Liver (tissue), 3 donors: ENCODE data around the gene HRG.

ENCODE experiments used
- ATF3 ChIP-seq: IDR thresholded peaks from 2 replicates; pipeline ENCODE4 v1.6.1; 2016; ENCODE audit warnings: antibody characterized with exemption
- CTCF ChIP-seq: fragments of 150-350 bp; IDR thresholded peaks from 2 replicates; pipeline ENCODE4 v1.5.1; 2017; ENCODE audit warnings: improper control_type of control experiment, low read depth, low read length; ENCODE audit not compliant: missing input control
- FOXA1 ChIP-seq: IDR thresholded peaks from 2 replicates; pipeline ENCODE4 v1.6.1; 2016; ENCODE audit warnings: antibody characterized with exemption
- GABPA ChIP-seq, 2 donors: IDR thresholded peaks in 1 of 2; conservative IDR thresholded peaks in 1 of 2; 2 replicates each; pipeline ENCODE4 v1.6.1; 2016; ENCODE audit warnings: antibody characterized with exemption in 2 of 2, mild to moderate bottlenecking in 1 of 2, moderate library complexity in 1 of 2
- HNF4A ChIP-seq, 2 donors: conservative IDR thresholded peaks; 2 replicates each; pipeline ENCODE4 v1.6.1; 2016; ENCODE audit warnings: antibody characterized with exemption in 2 of 2, mild to moderate bottlenecking in 2 of 2
- JUND ChIP-seq, 2 donors: IDR thresholded peaks; 2 replicates each; pipeline ENCODE4 v1.6.1; 2016; ENCODE audit warnings: antibody characterized with exemption in 2 of 2
- RAD21 ChIP-seq, 2 donors: IDR thresholded peaks; 2 replicates each; pipeline ENCODE4 v1.6.1; 2016; ENCODE audit warnings: antibody characterized with exemption in 2 of 2, mild to moderate bottlenecking in 2 of 2
- REST ChIP-seq: IDR thresholded peaks from 2 replicates; pipeline ENCODE4 v1.6.1; 2016; ENCODE audit warnings: antibody characterized with exemption, mild to moderate bottlenecking
- RXRA ChIP-seq, 2 donors: IDR thresholded peaks; 2 replicates each; pipeline ENCODE4 v1.6.1; 2017 to 2018; ENCODE audit warnings: antibody characterized with exemption in 2 of 2, mild to moderate bottlenecking in 1 of 2
- SP1 ChIP-seq: IDR thresholded peaks from 2 replicates; pipeline ENCODE4 v1.6.1; 2018; ENCODE audit warnings: antibody characterized with exemption, mild to moderate bottlenecking
- TAF1 ChIP-seq: conservative IDR thresholded peaks from 2 replicates; pipeline ENCODE4 v1.6.1; 2016; ENCODE audit warnings: antibody characterized with exemption, mild to moderate bottlenecking
- YY1 ChIP-seq: IDR thresholded peaks from 2 replicates; pipeline ENCODE4 v1.6.1; 2016; ENCODE audit warnings: antibody characterized with exemption, mild to moderate bottlenecking
- ZBTB33 ChIP-seq: IDR thresholded peaks from 2 replicates; pipeline ENCODE4 v1.6.1; 2016; ENCODE audit warnings: antibody characterized with exemption
- TF ChIP-seq, protein P1 (sequence below): IDR thresholded peaks from 2 replicates; pipeline ENCODE4 v1.6.1; 2016; ENCODE audit warnings: antibody characterized with exemption
- donor health status: healthy.
- donor health status: healthy.

- TF ChIP-seq RAD21 (IDR thresholded peaks at IDR 0.05), result no peak
- no peak for TF ChIP-seq CTCF
- no peak for TF ChIP-seq ZBTB33
- TF ChIP-seq, protein P1, sequence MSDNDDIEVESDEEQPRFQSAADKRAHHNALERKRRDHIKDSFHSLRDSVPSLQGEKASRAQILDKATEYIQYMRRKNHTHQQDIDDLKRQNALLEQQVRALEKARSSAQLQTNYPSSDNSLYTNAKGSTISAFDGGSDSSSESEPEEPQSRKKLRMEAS, result no peak
- TF ChIP-seq REST, result no peak
- TF ChIP-seq TAF1, result no peak
- TF ChIP-seq RXRA (IDR thresholded peaks at IDR 0.05), result no peak
- TF ChIP-seq FOXA1, result no peak
- no peak for TF ChIP-seq ATF3
- no peak for TF ChIP-seq JUND (IDR thresholded peaks at IDR 0.05)
- TF ChIP-seq YY1, result no peak
- TF ChIP-seq GABPA (IDR thresholded peaks at IDR 0.05 in 1 of 2, conservative IDR thresholded peaks at IDR 0.05 in 1 of 2), result no peak
- TF ChIP-seq HNF4A (conservative IDR thresholded peaks at IDR 0.05), result no peak
- no peak for TF ChIP-seq SP1
These were observed 23.8 kb upstream of the HRG start for GRCh38 chr3:186642014-186642413.
